GM21576 (cell line): ENCODE measurements around the gene CIPC.

ENCODE experiments used
- ATAC-seq: cut with Tn5 transposase; IDR thresholded peaks from one replicate; pipeline ENCODE4 v1.9.1; 2021; ENCODE audit warnings: mild to moderate bottlenecking, moderate library complexity; ENCODE audit not compliant: unreplicated experiment

CIPC gene

DNA sequence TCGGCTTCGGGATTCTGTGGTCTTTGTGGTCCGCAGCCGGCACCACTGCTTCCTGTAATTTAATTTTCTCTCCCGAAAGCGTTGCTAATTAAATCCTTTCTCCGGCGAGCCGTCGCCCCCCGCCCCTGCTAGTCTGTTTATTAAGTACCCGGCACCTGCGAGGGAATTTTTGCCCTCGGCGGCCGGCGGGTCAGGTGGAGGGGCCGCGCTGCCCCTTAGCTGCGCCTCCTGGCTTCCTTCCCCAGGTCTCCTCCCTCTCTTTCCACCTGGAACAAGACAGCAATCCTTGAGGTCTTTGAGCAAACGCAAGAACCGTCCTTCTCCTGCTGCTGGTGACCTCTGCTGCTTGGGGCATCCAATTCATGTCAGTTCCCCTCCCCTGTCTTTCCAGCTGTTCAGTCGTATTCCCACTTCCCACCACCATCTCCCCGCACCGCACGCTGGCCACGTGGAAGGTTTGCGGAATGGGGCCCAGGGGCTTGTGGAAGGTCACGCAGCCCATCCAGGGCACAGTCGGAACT lies 27.3 kb downstream of the CIPC start:
- no peak for ATAC-seq

DNA sequence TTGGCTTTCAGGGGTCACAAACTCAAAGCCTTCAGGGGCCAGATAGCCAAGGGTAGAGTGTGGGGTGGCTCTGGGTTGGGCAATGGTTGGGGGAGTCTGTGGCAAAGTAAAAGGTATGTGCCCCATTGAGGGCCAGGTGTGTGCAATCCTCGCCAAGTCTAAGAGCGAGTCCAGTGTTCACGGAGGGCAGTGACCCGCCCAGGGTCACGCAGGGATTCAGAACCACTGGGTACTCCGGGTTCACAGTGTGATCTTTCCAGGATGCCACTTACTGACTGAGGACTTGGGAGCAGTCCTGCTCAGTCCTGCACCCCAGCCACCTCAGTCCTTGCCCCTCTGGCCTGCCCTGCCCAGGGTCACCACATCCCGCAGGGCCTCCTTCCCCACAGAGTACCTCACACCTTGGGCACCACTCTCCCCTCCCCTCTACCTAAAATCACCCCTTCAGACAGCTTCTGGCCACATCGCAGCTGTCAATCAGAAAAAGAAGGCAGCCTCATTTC lies 27.8 kb downstream of the CIPC start:
- no peak for ATAC-seq

DNA sequence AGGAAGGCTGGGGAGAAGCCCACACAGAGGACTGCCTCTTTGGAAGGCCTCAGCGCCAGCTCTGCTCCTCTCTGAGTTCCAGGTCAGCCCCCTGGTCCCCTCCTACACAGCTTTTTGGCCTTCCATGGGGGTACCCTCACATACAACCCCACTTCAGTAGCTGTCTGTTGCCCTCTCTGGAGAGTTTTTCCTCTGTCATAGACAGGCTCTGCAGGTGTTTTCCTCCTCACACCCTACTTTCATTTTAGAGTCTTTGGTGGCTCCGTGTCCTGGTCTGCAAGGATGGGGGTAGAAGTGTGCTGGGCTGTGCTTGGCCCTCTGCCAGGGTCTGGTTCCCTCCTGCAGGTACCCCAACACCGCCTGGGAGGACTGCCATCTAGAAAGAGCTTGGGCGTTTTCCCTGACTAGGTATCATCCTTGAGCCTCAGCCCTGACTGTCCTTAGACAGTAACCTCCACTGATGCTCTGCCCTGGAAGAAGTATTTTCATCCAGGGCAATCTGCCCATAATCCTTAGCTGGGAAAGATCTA lies 28.5 kb downstream of the CIPC start:
- ATAC-seq = no peak

DNA sequence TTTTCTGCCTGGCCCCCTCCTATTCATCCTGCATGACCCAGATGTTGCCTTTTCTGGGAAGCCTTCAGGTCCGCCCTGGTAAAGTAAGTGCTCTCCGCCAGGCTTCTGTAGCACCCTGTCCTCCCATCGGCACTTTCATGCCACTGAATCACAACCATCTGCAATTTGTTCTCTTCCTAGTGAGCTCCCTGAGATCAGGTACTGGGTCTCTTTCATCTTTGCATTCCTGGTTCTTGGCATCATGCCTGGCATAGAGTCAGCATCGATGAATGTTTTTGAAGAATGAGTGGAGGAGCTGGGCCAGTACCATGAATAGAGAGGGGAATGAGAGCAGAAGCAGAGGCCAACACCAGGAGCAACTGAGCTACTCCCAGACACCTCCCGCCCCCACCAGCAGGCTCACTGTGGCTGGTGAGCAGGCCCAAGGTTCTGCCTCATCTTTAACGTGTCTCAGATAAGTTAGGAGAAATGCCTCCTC lies 30.4 kb downstream of the CIPC start:
- no peak for ATAC-seq

DNA sequence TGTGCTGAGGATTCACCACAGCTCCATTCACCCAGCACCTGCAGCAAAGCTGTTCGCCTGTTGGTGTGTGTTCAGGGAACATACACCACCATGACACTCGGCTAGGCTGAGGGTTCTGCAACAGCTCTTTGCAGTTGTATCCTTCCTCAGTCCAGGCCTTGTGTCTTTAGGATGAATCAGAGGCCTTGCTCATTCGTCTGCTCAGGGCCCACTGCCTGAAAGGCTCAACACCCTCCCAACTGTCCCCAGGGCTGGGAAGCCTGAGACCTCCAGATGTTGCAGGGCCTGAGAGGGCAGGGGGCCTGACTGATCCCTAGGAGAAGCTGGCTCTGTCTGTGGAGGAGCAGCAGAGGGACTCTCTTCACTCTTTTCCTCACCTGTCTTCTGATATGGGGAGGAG lies 32.3 kb downstream of the CIPC start:
- ATAC-seq = no peak

DNA sequence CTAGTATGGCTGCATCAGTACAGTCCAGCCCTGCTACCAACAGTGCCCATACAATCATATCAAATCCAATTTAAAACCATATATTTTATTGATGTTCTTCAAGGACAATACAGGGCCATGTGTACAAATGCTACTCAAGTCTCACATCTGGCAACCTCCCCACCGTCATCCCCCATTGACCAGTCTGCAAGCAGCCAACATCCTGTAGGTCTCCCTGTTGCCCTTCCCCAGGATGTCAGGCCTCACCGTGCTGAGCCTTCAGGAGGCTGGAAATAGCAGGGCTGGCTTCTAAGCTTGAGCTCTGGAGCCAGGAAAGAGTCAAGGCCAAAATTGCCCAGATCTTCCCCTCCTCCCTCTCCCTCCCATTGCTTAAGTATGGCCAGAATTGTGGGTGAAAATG lies 33.1 kb downstream of the CIPC start:
- no peak for ATAC-seq

DNA sequence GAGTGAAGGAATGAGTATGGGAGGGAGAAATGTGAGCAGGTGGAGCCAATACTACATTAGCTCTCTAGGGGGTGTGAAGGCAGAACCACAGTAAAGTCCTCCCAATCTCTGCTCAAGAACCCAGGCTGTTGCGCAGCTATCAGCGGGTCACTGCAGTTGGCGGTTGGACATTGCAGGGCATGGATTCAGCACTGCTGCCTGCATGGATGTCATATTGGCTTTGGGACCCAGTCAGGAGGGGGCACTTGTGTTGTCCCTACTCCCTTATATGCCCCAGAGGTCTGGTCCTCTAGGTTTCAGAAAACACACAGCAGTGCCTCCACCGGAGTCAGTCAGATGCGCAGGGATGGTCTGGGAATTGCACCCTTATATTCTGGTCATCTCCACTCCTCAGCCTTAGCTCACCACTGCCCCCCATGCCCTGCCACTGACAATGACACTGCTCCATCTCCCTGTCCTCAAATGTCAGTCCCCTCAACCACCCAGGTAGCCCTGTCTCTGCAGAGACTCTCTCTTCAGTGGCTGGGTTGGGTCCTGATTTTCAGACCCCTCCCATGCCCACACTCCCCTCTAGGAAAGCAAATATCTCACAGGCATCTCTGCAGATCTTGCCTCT lies 33.9 kb downstream of the CIPC start:
- no peak for ATAC-seq

DNA sequence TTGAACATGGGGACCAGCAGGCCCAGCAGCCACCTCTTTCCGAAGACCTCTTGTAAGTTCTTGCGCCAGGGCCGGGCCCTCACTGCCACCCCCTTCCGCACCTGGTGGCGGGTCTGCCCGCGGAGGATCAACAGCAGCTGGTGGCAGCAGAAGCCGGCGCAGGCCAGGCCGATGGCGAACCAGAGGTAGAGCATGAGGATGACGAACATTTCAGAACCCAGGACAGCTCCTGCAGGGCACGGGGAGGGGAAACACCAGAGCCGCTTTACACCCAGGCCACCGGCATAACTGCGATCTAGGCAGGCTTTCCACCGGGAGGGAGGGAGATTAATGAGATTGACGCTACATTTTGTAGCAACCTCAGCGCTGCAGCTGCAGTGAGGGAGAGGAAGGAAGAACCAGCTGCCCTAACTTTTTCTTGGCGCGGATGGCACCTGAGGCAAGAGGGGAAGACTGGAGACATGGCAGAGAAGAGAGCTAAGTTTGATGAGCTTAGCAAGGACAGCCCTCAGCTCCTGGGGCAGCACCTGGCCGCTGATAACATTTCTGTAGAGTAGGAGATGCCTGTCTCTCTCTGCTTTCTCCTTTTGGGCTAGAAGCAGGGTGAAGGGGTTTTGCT lies 35.8 kb downstream of the CIPC start:
- ATAC-seq = peak; percentile 60

DNA sequence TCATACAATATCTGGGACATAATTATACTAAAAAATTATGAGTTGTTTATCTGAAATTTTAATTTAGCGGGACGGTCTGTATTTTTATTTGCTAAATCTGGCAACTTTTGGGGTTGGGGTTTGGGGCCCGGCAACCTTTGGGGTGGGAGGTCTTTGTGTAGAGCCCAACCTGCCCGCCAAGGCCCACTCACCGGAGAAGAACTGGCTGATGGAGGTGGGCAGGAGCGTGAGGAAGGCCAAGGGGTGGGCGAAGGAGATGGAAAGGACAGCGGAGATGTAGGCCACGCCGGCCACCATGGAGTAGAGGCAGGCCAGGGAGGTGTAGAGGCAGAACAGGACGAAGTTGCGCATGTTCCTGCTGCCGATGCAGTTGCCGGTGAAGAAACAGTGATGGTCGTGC lies 41.0 kb downstream of the CIPC start:
- no peak for ATAC-seq

DNA sequence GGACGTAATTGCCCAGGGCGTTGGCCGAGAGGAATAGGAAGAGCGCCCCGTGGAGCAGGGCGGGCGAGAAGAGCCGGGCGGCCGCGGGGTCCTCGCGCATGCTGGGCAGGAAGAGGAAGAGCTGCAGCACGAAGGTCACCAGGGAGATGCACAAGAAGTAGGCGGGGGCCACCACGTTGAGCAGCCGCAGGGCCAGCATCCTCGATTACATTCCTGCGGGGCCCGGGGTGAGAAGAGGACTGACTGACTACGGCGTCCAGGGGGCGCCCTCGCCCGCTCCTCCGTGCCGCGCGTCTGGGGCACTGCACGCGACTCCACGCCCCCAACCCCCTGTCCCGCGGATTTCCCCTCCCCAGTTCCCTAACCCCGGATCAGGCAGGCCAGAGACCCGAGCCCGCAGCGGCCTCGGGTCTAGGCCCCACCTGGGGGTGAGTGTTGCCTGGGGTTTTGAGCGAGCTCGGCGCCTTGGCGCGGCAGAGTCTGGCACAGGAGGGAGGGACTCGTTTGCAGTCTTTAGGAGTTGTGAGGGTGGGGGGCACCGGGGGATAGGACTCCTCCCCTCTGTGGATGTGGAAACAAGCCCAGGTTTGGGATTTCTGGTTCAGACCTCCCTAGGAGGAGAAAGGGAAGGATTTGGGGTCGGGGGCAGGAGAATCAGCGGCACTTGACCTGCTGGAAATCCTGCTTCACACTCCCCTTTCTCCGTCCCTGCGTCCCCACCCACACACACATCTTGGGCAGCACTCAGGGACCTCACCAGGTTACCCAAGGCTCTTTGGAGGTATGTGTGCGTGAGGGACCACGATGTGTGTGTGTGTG lies 41.7 kb downstream of the CIPC start:
- ATAC-seq = no peak

DNA sequence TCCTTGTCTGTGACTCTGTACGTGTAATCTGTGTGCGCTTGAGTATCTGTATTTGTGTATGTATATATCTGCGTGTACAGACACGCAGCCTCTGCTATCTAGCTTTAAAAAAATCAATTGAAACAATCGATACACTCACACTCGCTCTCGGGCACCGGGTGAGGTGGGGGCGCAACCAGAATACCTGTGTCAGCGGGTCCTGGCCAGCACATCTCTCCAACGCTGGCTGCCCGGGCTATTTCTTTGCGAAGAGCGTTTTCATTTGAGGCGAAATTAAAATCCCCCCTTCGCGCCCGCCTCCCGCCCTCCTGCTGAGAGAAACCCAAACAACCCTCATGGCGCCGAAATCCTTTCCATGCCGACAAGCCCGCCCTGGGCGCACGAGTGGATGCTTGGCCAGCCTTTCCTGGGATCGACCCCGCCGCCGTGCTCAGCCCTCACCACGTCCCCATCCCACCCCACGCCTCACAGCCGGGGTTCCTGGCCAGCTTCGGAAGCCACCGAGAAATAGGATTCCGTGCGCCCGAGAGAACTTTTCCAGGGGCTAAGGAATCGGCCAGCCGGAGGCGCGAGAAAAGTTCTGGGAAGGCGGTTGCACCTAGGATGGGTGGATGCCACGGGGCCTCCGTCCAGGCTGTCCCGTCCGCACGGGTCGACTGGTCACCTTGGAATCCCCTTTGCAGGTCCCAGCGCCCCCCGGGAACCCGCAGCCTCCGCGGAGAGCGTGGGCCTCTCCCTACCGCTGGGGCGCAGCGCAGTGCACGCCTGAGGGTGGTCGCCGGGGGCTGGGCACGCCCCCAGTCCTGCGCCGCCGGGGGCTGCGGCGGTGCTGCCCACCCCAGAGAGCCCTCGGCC lies 42.5 kb downstream of the CIPC start:
- ATAC-seq = no peak

DNA sequence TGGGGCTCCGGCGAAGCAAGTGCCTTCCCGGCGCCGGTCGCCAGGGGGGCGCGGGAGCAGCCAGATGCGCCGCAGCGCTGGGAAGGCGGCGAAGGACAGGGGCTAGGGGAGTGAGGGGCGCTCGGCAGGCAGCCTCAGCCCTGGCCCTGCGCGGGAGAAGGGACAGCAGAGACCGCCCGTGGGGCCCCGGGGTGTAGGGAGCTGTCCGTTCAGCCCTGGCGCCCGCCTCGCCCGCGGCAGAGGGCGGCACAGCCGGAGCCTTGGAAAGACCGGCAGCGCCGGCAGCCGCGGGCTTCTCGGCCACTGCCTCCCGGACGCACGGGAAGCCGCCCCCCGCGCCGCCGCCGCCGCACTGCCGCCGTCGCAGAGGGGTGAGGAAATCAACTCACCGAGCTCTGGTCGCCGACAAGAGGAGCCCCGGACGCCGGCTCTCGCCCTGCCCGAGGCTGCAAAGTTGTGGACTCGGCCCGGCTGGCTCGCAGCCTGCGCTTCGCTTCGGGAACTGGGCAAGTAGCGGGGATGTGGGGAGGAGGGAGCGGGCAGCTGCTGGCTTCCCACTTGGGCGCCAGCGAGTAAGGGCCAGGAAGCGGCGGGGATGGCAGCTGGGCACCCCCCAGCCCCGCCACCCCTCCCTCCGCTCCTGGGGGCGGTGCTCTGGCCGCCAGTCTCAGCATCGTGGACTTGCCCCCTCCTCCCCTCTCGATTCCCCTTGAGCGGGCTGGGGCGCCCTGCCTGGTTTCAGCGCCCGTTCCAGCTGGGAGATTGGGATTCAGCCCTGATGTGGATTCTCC lies 43.4 kb downstream of the CIPC start, which contains the start of gene ZDHHC22:
Gene ZDHHC22 (minus strand): TSS at position 578 of the 791 bp plus-strand sequence. CDS start 2,053 bp downstream, outside the sequence.
- ATAC-seq = no peak

DNA sequence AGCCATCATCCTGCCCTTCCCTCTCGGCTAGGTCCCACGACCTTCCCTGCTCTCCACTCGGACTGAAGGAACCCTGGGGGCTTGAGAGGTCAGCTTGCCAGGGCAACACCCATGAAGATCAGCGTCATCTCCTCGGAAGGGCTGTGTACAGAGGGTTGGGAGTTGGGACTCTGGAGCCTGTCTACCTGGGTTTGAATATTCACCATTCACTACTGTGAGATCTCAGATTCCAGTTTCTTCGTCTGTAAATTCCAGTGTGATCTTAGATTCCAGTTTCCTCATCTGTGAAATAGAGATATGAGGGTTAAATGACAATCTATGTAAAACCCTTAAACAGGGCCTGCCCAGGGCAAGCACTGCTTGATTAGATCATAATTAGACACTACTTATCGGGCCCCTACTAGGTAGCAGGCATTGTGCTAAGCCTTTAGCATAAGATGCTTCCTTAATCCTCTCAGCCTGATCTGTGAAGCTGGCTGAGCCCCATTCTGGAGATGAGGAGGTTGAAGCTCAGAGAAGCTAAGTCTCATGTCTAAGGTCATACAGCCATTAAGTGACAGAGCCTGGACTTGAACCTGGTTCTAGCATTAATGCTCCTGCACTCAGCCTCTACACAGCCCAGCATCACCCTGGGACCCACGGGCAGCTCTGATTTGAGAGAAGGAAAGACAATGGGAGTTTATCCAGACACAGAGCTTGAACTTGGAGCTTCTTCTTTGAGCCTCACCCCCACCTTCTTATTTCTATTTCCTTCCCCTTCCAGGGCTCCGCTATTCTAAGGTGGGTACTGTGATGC lies 44.1 kb downstream of the CIPC start:
- ATAC-seq = no peak

DNA sequence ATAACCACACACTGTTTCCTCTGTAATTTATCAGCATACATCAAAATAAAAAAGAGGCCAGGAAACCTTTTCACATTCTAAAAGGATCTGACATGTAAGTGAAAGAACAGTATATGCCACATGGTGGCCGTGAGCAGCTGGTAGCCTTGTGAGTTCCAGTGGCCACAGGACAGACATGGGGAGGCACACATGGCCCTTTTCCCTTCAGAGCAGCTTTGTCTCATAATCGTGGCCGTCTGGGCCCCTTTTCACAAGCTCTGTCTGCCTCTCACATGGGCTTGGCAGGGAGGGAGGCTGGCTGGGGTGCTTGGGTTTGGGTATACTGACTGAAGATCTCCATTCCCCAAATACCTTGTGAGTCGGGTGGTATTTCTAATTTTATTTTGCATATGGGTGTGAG lies 45.0 kb downstream of the CIPC start:
- no peak for ATAC-seq

DNA sequence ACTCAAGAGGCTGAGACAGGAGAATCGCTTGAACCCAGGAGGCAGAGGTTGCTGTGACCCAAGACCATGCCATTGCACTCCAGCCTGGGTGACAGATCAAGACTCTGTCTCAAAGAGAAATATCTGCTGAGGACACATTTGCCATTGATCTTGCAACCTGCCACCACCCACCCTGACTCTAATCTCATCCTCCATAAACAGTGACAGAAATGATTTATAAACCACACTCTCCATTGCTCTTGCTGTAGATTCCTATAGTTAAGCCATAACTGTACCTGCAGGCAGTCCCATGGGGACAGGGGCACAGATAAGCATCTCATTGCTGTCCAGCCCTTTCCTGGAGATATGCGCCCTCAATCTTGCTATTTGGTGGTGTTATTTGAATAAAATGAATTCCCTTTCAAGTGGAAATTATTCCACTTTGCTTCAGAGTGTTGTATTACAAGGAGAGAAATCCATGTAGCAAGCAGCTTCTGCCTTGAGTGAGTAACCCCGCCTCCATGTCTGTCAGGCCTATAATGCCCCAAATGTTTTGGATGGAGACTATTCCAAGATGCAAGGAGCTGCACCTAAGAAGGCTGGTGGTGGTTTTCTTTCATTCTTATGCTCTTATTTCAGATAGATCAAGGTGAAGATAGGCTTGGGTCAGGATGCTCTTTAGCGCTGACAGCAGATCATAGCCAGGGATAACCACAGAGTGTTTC lies 46.5 kb downstream of the CIPC start:
- ATAC-seq = no peak

DNA sequence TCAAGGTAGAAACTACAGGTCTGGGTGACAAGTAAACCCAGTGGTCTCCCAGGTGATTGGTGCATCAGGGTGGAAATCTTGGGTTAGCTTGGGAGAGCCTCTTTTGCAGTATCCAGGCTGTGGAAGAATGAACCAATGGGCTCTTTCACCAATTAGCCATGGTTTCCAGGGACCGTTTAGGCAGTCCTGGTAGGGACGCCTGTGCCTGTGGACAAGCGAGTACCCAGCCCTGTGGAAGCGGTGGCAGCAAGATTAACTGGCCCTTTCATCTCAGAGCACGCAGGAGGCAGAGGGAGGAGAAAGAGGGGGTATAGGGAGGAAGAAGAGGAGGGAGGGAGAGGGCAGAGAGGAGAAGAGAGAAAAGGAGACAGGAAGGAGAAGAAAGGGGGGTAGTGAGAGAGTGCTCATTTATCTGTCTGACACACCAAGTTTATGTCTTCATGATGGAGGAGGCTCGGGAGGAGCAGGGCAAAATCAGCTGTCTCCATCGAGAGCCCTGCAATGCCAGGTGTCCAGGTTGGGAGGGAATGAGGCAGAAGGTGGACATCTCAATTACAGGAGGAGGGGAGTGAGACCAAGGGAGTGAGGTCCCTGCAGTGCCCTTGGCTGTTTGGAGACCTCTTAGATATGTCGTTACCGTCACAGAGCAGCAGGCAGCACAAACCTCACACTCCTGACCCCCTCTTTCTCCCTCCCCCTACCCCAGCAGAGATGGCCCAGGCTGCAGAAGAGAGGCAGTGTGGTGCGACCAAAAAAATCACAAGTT lies 48.1 kb downstream of the CIPC start:
- no peak for ATAC-seq

DNA sequence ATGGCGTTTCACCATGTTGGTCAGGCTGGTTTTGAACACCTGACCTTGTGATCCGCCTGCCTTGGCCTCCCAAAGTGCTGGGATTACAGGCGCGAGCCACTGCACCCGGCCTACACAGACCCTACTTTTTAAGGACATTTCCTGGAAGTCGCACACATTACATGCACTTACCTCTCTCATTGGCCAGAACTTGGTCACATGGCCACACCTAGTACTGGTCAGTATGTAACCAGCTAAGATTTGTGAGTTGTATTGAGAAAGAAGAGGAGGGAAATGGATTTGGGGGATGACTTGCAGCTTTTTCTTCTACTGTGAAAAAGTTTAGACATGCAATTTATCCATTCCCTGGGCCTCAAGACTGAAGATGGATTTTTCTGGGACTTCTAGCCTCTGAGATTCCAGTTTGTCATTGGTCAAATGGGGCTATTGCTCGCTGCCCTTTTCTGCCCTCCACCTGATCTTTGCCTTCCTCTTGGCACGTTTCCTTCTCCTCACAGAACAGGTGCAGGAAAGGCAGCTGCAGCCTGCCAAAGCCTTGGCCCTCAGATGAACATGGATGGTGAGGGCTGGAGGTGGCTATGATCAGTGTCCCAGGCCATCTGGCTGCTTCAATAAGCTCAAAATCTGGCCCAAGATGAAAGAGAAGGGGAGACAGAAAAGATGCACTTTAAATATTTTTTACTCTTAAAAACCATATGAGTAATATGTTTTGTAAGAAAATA lies 50.6 kb downstream of the CIPC start:
- no peak for ATAC-seq
